ENCODE data around the gene ARID3C. TPM values are rescaled to one million over a fixed set of nuclear protein-coding genes. Genes with fewer than 3 reads are reported as not detected.
"Not testable (repeated sequence)": the region's sequence is repeated elsewhere in the genome, so short reads cannot be mapped to it uniquely, and the experiment has no call there.

The ARID3C gene
- polyA plus RNA-seq, 1 of the 3 experiments (the other 2 are of a cell fraction): 0.08 TPM

- CTCF ChIA-PET: interaction anchor here (0.7 to 14.1 kb wide), 6 partner anchors 7 to 58 kb away, joined by 3 to 152 read pairs (median 18); partner anchors contain the start of genes CCL27, RPP25L and SIGMAR1
Observed at GRCh38 chr9:34644766-34645314, 16.0 kb upstream of the ARID3C start.

DNA sequence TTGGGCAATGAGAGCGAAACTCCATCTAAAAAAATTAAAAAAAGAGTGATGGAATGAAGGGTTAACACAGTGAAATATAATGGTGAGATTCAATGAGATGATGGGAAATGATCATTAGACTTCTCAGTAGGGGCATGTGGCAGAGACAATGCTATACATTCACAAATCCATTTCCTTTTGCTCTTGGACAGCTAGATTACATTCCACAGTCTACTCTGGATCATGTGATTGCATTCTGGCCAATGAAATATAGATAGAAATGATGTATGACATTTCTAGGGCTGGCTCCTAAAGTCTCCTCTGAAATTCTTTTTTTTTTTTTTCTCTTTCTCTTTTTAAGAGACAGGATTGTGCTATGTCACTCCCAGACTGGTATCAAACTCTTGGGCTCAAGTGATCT, 13.8 kb upstream of the ARID3C start:
- Histone ChIP-seq H3K4me3 (ENCODE audit: low read depth in 2 of 2, low read length in 1 of 2) (no peak overlapping the region), H3F3A (replicated peaks; ENCODE audit: insufficient read depth) (peaks cover 9% of the 10 kb centered on the region), H3K4me1 (ENCODE audit: control insufficient read depth in 1 of 2, insufficient read depth in 2 of 2, low read depth in 1 of 2, low read length in 1 of 2) (peaks cover 6 to 19% of the 10 kb centered on the region in 2 experiments; a peak in 2 of 4 replicates), H3K27ac (ENCODE audit: low read depth in 2 of 2, low read length in 1 of 2) (no peak overlapping the region), H4K20me1 (ENCODE audit: insufficient read depth) (no peaks in the 10 kb centered on the region), H3K4me2 (no peak overlapping the region), H3K9me3 (no peaks in the 10 kb centered on the region), H2AFZ (ENCODE audit: low read depth) (no peak overlapping the region), H3K79me2 (ENCODE audit: insufficient read depth) (peaks cover 8% of the 10 kb centered on the region; the same call in 1 of the 2 replicates), H3K9ac (no peak overlapping the region), H3K9me2 (no peaks in the 10 kb centered on the region), H3K27me3 (ENCODE audit: insufficient read depth) (no peaks in the 10 kb centered on the region), H3K36me3 (replicated peaks in 1 of 2; ENCODE audit: control insufficient read depth in 1 of 2, insufficient read depth in 2 of 2, low read length in 1 of 2) (no peaks in the 10 kb centered on the region)
- TF ChIP-seq USF1 (IDR thresholded peaks at IDR 0.05; ENCODE audit: borderline replicate concordance, low read depth) (peak; percentile 46; the same call in 1 of the 2 replicates), NRF1 (IDR thresholded peaks at IDR 0.05; ENCODE audit: low read depth, low read length) (no peak)
- 80% methylated on average over 1 of the region's 1 CpG for WGBS (ENCODE audit: low lambda C conversion rate)
- CTCF ChIA-PET: interaction anchor here (1.0 to 14.1 kb wide), 6 partner anchors 5 to 60 kb away, joined by 3 to 152 read pairs (median 3); partner anchors contain the start of gene SIGMAR1
- no peak for DNase-seq
- POLR2A ChIA-PET: no interaction called here

More at GRCh38 chr9:34644766-34645314, 16.0 kb upstream of the ARID3C start:
- no peak overlapping the region for H3K9ac ChIP-seq
- no peaks in the 10 kb centered on the region for H3K9me2 ChIP-seq
- H4K20me1 ChIP-seq (ENCODE audit: insufficient read depth): no peaks in the 10 kb centered on the region
- no peak overlapping the region for H2AFZ ChIP-seq (ENCODE audit: low read depth)
- no peak overlapping the region for H3K27ac ChIP-seq (ENCODE audit: low read depth in 2 of 2, low read length in 1 of 2)
- TF ChIP-seq JUND (IDR thresholded peaks at IDR 0.05): no peak
- no peak for TF ChIP-seq RAD21 (IDR thresholded peaks at IDR 0.05; ENCODE audit: low read length)
- no peak for TF ChIP-seq NRF1 (IDR thresholded peaks at IDR 0.05; ENCODE audit: low read depth, low read length)
- no peak for TF ChIP-seq MXI1 (IDR thresholded peaks at IDR 0.05; ENCODE audit: low read depth, low read length)
- H3K4me1 ChIP-seq (ENCODE audit: control insufficient read depth in 1 of 2, insufficient read depth in 2 of 2, low read depth in 1 of 2, low read length in 1 of 2): peaks cover 3 to 32% of the 10 kb centered on the region in 2 experiments; a peak in 2 of 4 replicates
- peaks cover 14% of the 10 kb centered on the region; the same call in 1 of the 2 replicates for H3K79me2 ChIP-seq (ENCODE audit: insufficient read depth)
- DNase-seq: no peak
- H3K9me3 ChIP-seq: no peaks in the 10 kb centered on the region
- no peak overlapping the region for H3K4me2 ChIP-seq
- peaks cover 11 to 19% of the 10 kb centered on the region in 2 experiments for H3K36me3 ChIP-seq (replicated peaks in 1 of 2; ENCODE audit: control insufficient read depth in 1 of 2, insufficient read depth in 2 of 2, low read length in 1 of 2)
- no peaks in the 10 kb centered on the region for H3K27me3 ChIP-seq (ENCODE audit: insufficient read depth)
- H3K4me3 ChIP-seq (ENCODE audit: low read depth in 2 of 2, low read length in 1 of 2): no peak overlapping the region
- H3F3A ChIP-seq (replicated peaks; ENCODE audit: insufficient read depth): peaks cover 9% of the 10 kb centered on the region
- POLR2A ChIA-PET: interaction anchor here (0.6 kb wide), 1 partner anchor 31 kb away, joined by 4 read pairs; no protein-coding TSS in a partner anchor

DNA sequence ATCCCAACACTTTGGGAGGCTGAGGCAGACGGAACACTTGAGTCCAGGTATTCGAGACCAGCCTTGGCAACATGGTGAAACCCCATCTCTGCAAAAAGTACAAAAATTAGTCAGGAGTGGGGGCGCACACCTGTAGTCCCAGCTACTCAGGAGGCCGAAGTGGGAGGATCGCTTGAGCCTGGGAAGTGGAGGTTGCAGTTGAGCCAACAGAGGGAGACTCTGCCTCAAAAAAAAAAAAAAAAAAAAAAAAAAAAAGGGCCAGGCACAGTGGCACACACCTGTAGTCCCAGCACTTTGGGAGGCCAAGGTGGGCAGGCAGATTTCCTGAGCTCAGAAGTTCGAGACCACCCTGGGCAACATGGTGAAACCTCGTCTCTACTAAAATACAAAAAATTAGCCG, 10.5 kb upstream of the ARID3C start:
- H3K9ac ChIP-seq; DNase-seq; H3K36me3 ChIP-seq (replicated peaks in 1 of 2; ENCODE audit: control insufficient read depth in 1 of 2, insufficient read depth in 2 of 2, low read length in 1 of 2); H4K20me1 ChIP-seq (ENCODE audit: insufficient read depth); H3K9me2 ChIP-seq; H3K27me3 ChIP-seq (ENCODE audit: insufficient read depth); H3K4me3 ChIP-seq (ENCODE audit: low read depth in 2 of 2, low read length in 1 of 2); H3F3A ChIP-seq (replicated peaks; ENCODE audit: insufficient read depth); H3K9me3 ChIP-seq; POLR2A ChIA-PET; H3K4me2 ChIP-seq; H3K27ac ChIP-seq (ENCODE audit: low read depth in 2 of 2, low read length in 1 of 2); H2AFZ ChIP-seq (ENCODE audit: low read depth): not testable (repeated sequence)
- WGBS (ENCODE audit: low lambda C conversion rate): 93% methylated on average over 8 of the region's 8 CpGs
- Histone ChIP-seq H3K4me1 (ENCODE audit: control insufficient read depth in 1 of 2, insufficient read depth in 2 of 2, low read depth in 1 of 2, low read length in 1 of 2) (peaks cover 4 to 20% of the 10 kb centered on the region in 2 experiments; a peak in 1 of 4 replicates), H3K79me2 (ENCODE audit: insufficient read depth) (peaks cover 22% of the 10 kb centered on the region)
- CTCF ChIA-PET: interaction anchor here (2.6 to 12.3 kb wide), 3 partner anchors 10 to 25 kb away, joined by 10 to 256 read pairs (median 152); partner anchors contain the start of genes GALT, IL11RA and RPP25L
